Naive thymus-derived CD4-positive, alpha-beta T cell (primary cell): ENCODE results near the gene NGEF. TPM values are rescaled to one million over a fixed set of nuclear protein-coding genes. Genes with fewer than 3 reads are reported as not detected.

Experiments used
- ATAC-seq: fragments of 150-1000 bp; cut with Tn5 transposase; 2 replicates; pipeline ENCODE4 v1.10.0; 2021; ENCODE audit warnings: mild to moderate bottlenecking, moderate library complexity
- CTCF ChIA-PET: fragments of 350-600 bp; sonication (Branson Sonifier 250); formaldehyde crosslinking; loops from one replicate; lab custom pipeline; 2021; ENCODE audit warnings: antibody characterized with exemption; lab: Charles Lee
- POLR2A ChIA-PET: fragments of 350-600 bp; sonication (Branson Sonifier 250); formaldehyde crosslinking; loops from one replicate; lab custom pipeline; 2021; ENCODE audit warnings: antibody characterized with exemption, inconsistent platforms; lab: Charles Lee
- DNase-seq, 9 donors: peaks; one replicate each; pipeline versions ENCODE4 v3.0.0 to v3.0.0-alpha.2; 2020 to 2022; ENCODE audit warnings: mixed read lengths in 1 of 9
- H3K27ac ChIP-seq: one replicate; pipeline ENCODE4 v1.7.0; 2013; ENCODE audit warnings: mild to moderate bottlenecking, low read depth, low read length, moderate library complexity
- H3K27me3 ChIP-seq, 2 donors: one replicate each; pipeline ENCODE4 v1.7.0; 2013; ENCODE audit warnings: low read length in 2 of 2, mild to moderate bottlenecking in 2 of 2, moderate library complexity in 2 of 2; ENCODE audit not compliant: control insufficient read depth in 2 of 2, insufficient read depth in 2 of 2
- H3K36me3 ChIP-seq, 3 experiments: 1 replicate in 2 of 3; 2 replicates in 1 of 3; pipeline ENCODE4 v1.7.0; 2013; ENCODE audit warnings: low read length in 3 of 3, mild to moderate bottlenecking in 3 of 3, moderate library complexity in 1 of 3; ENCODE audit not compliant: insufficient read depth in 3 of 3, control insufficient read depth in 2 of 3
- H3K4me1 ChIP-seq, 2 donors: one replicate each; pipeline ENCODE4 v1.7.0; 2013; ENCODE audit warnings: low read length in 2 of 2, mild to moderate bottlenecking in 2 of 2, moderate library complexity in 1 of 2; ENCODE audit not compliant: control insufficient read depth in 2 of 2, insufficient read depth in 2 of 2
- H3K4me3 ChIP-seq: 2 replicates; pipeline ENCODE4 v1.7.0; 2013; ENCODE audit warnings: mild to moderate bottlenecking, low read length
- H3K9me3 ChIP-seq, 3 experiments: 1 replicate in 2 of 3; 2 replicates in 1 of 3; pipeline ENCODE4 v1.7.0; 2013; ENCODE audit warnings: low read length in 3 of 3; ENCODE audit not compliant: control insufficient read depth in 2 of 3
- H3K27ac Mint-ChIP-seq, 9 donors: one replicate each; pipeline ENCODE4 v1.8.0; 2020 to 2022; ENCODE audit warnings: mixed read lengths in 9 of 9, mild to moderate bottlenecking in 8 of 9, moderate library complexity in 5 of 9, inconsistent platforms in 2 of 9
- H3K27me3 Mint-ChIP-seq, 5 donors: one replicate each; pipeline ENCODE4 v1.8.0; 2021 to 2022; ENCODE audit warnings: mixed read lengths in 5 of 5, mild to moderate bottlenecking in 1 of 5
- H3K36me3 Mint-ChIP-seq, 5 donors: one replicate each; pipeline ENCODE4 v1.8.0; 2020 to 2022; ENCODE audit warnings: mixed read lengths in 5 of 5, mild to moderate bottlenecking in 3 of 5, inconsistent platforms in 1 of 5
- H3K4me1 Mint-ChIP-seq, 7 donors: one replicate each; pipeline ENCODE4 v1.8.0; 2020 to 2022; ENCODE audit warnings: mixed read lengths in 7 of 7, mild to moderate bottlenecking in 3 of 7, inconsistent platforms in 1 of 7
- H3K4me3 Mint-ChIP-seq, 10 donors: one replicate each; pipeline ENCODE4 v1.8.0; 2020 to 2022; ENCODE audit warnings: mild to moderate bottlenecking in 10 of 10, mixed read lengths in 10 of 10, moderate library complexity in 6 of 10, inconsistent platforms in 2 of 10
- H3K9me3 Mint-ChIP-seq, 11 donors: one replicate each; pipeline ENCODE4 v1.8.0; 2020 to 2022; ENCODE audit warnings: mixed read lengths in 11 of 11, mild to moderate bottlenecking in 4 of 11, inconsistent platforms in 1 of 11, moderate library complexity in 1 of 11
- intact Hi-C, 2 donors: fragments of 100-400 bp; cut with micrococcal nuclease; formaldehyde crosslinking; loops; one replicate each; pipeline ENCODE4 v1.15.1; 2023
- polyA plus RNA-seq, 2 donors: library from polyadenylated mRNA; unstranded; fragments of 300-500 nt; fragmentation: Illumina TruSeq; gene quantifications; one replicate each; pipeline ENCODE4 v1.2.3, GENCODE V29; 2021
- total RNA-seq, 6 experiments: library from RNA in 5 of 6; stranded (reverse) in 5 of 6; gene quantifications; 1 replicate in 5 of 6; 2 replicates in 1 of 6; pipeline ENCODE4 v1.2.3 and lab custom pipeline; 2021 to 2026

The NGEF gene
- total and polyA plus RNA-seq, 7 experiments from 2014 or later: not detected

- H3K36me3 Mint-ChIP-seq: peaks cover 0 to 5% (median 3%) of the 10 kb centered on the region in 5 donors
These were observed 4.9 kb upstream of the NGEF start for GRCh38 chr2:233017947-233018346.

DNA sequence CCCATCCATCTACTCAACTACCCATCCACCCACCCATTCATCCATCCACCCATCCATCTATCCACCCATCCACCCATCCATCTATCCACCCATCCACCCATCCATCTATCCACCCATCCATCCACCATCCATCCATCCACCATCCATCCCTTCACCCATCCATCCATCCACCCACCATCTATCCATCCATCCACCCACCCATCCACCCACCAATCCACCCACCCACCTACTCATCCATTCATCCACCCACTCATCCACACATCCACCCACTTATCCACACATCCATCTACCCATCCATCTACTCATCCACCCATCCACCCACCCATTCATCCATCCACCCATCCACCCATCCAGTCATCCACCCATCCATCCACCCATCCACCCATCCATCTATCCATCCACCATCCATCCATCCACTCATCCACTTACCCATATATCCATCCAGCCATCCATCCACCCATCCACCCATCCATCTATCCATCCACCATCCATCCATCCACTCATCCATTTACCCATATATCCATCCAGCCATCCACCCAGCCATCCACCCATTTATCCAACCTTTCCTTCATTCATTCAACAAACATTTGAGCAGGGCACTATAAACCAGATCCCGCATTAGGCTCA is 2.1 kb upstream of the NGEF start:
- Histone ChIP-seq H3K9me3 (no peaks in the 10 kb centered on the region), H3K4me1 (no peaks in the 10 kb centered on the region), H3K27ac (no peak overlapping the region), H3K36me3 (no peaks in the 10 kb centered on the region), H3K4me3 (no peak overlapping the region), H3K27me3 (no peaks in the 10 kb centered on the region)
- peaks cover 0 to 5% (median 0%) of the 10 kb centered on the region in 5 donors for H3K27me3 Mint-ChIP-seq
- ATAC-seq: no peak
- H3K4me1 Mint-ChIP-seq: peaks cover 0 to 3% (median 0%) of the 10 kb centered on the region in 7 donors
- intact Hi-C loops: no loop called here
- no peak for DNase-seq
- peaks cover 0 to 10% (median 4%) of the 10 kb centered on the region in 11 donors for H3K9me3 Mint-ChIP-seq
- ChIA-PET CTCF (no interaction called here), POLR2A (no interaction called here)
- no peak overlapping the region for H3K27ac Mint-ChIP-seq
- peaks cover 0 to 5% (median 3%) of the 10 kb centered on the region in 5 donors for H3K36me3 Mint-ChIP-seq
- H3K4me3 Mint-ChIP-seq: no peak overlapping the region

More at GRCh38 chr2:233017947-233018346, 4.9 kb upstream of the NGEF start:
- peaks cover 0 to 2% (median 0%) of the 10 kb centered on the region in 5 donors for H3K27me3 Mint-ChIP-seq
- intact Hi-C loops: no loop called here
- Histone ChIP-seq H3K4me1 (no peaks in the 10 kb centered on the region), H3K4me3 (no peak overlapping the region), H3K9me3 (no peaks in the 10 kb centered on the region), H3K27me3 (no peaks in the 10 kb centered on the region), H3K27ac (no peak overlapping the region), H3K36me3 (no peaks in the 10 kb centered on the region)
- ATAC-seq (no peak), DNase-seq (no peak)
- peaks cover 0 to 10% (median 4%) of the 10 kb centered on the region in 11 donors for H3K9me3 Mint-ChIP-seq
- POLR2A ChIA-PET: no interaction called here
- no peaks in the 10 kb centered on the region for H3K4me1 Mint-ChIP-seq
- no peak overlapping the region for H3K4me3 Mint-ChIP-seq
- H3K27ac Mint-ChIP-seq: no peak overlapping the region
- CTCF ChIA-PET: no interaction called here

DNA sequence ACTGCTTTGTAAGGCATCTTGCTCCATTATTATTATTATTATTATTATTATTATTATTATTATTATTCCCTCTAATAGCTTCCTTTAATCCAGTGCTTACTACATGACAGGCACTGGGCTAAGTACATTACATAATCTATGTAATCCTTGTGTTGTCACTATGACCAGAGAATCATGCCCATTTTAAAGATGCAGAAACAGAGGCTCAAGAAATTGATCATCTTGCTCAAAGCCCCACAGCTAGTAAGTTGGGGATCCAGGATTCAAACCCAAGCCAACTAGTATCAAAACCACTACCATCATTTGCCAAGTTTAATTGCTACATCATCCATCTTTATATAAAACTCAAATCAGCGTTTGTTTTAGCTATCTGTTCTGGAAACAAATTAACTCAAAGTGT is 594 bp upstream of the NGEF start:
- H3K27ac Mint-ChIP-seq: no peak overlapping the region
- Histone ChIP-seq H3K4me1 (no peaks in the 10 kb centered on the region), H3K36me3 (no peaks in the 10 kb centered on the region), H3K27me3 (no peaks in the 10 kb centered on the region), H3K4me3 (no peak overlapping the region), H3K9me3 (no peaks in the 10 kb centered on the region), H3K27ac (no peak overlapping the region)
- H3K27me3 Mint-ChIP-seq: peaks cover 0 to 5% (median 0%) of the 10 kb centered on the region in 5 donors
- intact Hi-C loops: no loop called here
- H3K4me1 Mint-ChIP-seq: peaks cover 0 to 3% (median 0%) of the 10 kb centered on the region in 7 donors
- peaks cover 0 to 10% (median 4%) of the 10 kb centered on the region in 11 donors for H3K9me3 Mint-ChIP-seq
- no peak overlapping the region for H3K4me3 Mint-ChIP-seq
- ATAC-seq: no peak
- no peak for DNase-seq
- POLR2A ChIA-PET: no interaction called here
- H3K36me3 Mint-ChIP-seq: peaks cover 0 to 5% (median 3%) of the 10 kb centered on the region in 5 donors
- CTCF ChIA-PET: no interaction called here

DNA sequence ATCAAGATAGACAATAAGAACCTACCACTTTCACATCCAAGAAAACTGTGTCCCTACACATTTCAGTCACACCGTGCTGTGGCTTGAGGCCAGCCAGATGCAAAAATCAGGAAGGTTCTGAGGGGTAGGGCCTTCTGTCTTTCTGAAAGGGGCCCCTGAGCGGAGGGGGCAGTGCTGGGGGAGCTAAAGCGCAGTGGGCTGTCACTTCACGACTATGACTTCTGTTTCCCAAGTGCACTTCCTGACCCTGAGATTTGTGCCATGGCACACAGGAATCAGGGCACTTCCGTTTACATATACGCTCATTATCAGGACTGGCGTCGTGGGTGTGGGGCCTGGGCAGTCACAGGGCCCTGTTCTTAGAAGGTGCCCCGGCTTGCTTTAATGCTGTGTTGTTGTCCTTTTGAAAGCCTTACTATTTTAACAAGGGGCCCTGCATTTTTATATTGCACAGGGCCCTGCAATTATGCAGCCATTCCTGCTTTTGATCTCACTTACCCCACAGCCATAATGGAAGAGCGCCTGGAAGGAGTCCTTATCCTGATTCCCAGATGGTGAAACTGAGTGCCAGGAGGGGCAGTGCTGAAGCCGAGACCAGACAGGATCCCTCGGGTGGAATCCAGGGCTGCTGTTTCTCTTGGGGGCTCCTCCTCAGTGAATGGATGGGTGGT is 620 bp downstream of the NGEF start:
- Histone ChIP-seq H3K4me1 (no peaks in the 10 kb centered on the region), H3K36me3 (no peaks in the 10 kb centered on the region), H3K9me3 (no peaks in the 10 kb centered on the region), H3K4me3 (no peak overlapping the region), H3K27ac (no peak overlapping the region), H3K27me3 (no peaks in the 10 kb centered on the region)
- ATAC-seq (no peak), DNase-seq (no peak)
- Mint-ChIP-seq H3K27ac (no peak overlapping the region), H3K9me3 (peaks cover 0 to 9% (median 2%) of the 10 kb centered on the region in 11 donors), H3K4me3 (no peak overlapping the region), H3K27me3 (peaks cover 0 to 5% (median 0%) of the 10 kb centered on the region in 5 donors), H3K36me3 (peaks cover 0 to 3% (median 2%) of the 10 kb centered on the region in 5 donors), H3K4me1 (peaks cover 0 to 3% (median 0%) of the 10 kb centered on the region in 7 donors)
- POLR2A ChIA-PET: no interaction called here
- intact Hi-C loops: no loop called here
- CTCF ChIA-PET: no interaction called here

- H3K27ac Mint-ChIP-seq: peak overlapping the region in 1 of 9 donors; percentile 56
- peaks cover 0 to 3% (median 0%) of the 10 kb centered on the region in 7 donors for H3K4me1 Mint-ChIP-seq
- H3K4me3 Mint-ChIP-seq: no peak overlapping the region
- DNase-seq: no peak
- Histone ChIP-seq H3K36me3 (no peaks in the 10 kb centered on the region), H3K27me3 (no peaks in the 10 kb centered on the region), H3K9me3 (no peaks in the 10 kb centered on the region), H3K27ac (no peak overlapping the region), H3K4me3 (no peak overlapping the region), H3K4me1 (no peaks in the 10 kb centered on the region)
- H3K9me3 Mint-ChIP-seq: peaks cover 0 to 9% (median 0%) of the 10 kb centered on the region in 11 donors
- POLR2A ChIA-PET: no interaction called here
- CTCF ChIA-PET: no interaction called here
- no peak for ATAC-seq
- intact Hi-C loops: no loop called here
- peaks cover 0 to 5% (median 0%) of the 10 kb centered on the region in 5 donors for H3K27me3 Mint-ChIP-seq
- peaks cover 0 to 3% (median 0%) of the 10 kb centered on the region in 5 donors for H3K36me3 Mint-ChIP-seq
These were observed 1.3 kb downstream of the NGEF start for GRCh38 chr2:233011702-233012131.

GRCh38 chr2:233011268-233011650 is 1.8 kb downstream of the NGEF start:
- CTCF ChIA-PET: no interaction called here
- no peaks in the 10 kb centered on the region for H3K9me3 ChIP-seq
- intact Hi-C loops: no loop called here
- ATAC-seq (no peak), DNase-seq (no peak)
- H3K4me3 ChIP-seq: no peak overlapping the region
- H3K4me1 ChIP-seq: no peaks in the 10 kb centered on the region
- H3K9me3 Mint-ChIP-seq: peaks cover 0 to 9% (median 0%) of the 10 kb centered on the region in 11 donors
- H3K27me3 Mint-ChIP-seq: peaks cover 0 to 5% (median 0%) of the 10 kb centered on the region in 5 donors
- POLR2A ChIA-PET: no interaction called here
- H3K4me1 Mint-ChIP-seq: peaks cover 0 to 3% (median 0%) of the 10 kb centered on the region in 7 donors
- H3K36me3 ChIP-seq: no peaks in the 10 kb centered on the region
- H3K27ac Mint-ChIP-seq: no peak overlapping the region
- no peak overlapping the region for H3K4me3 Mint-ChIP-seq
- H3K27me3 ChIP-seq: no peaks in the 10 kb centered on the region
- H3K36me3 Mint-ChIP-seq: peaks cover 0 to 3% (median 0%) of the 10 kb centered on the region in 5 donors
- H3K27ac ChIP-seq: no peak overlapping the region
